Loucy (cell line): ENCODE results near the gene CENPX.
A peak's percentile ranks its signal among the peaks of the same experiment; 100 is the strongest.

Experiments
- H2AFZ ChIP-seq: fragments of 200-600 bp; sonication (generic); 2 replicates; pipeline ENCODE4 v1.6.0; 2016; ENCODE audit warnings: antibody characterized with exemption, mild to moderate bottlenecking, low read length, moderate library complexity
- H3F3A ChIP-seq: fragments of 200-600 bp; 2 replicates; pipeline ENCODE4 v1.6.0; 2016; ENCODE audit warnings: antibody characterized with exemption, low read depth, mild to moderate bottlenecking
- H3K27me3 ChIP-seq: fragments of 200-600 bp; sonication (generic); 2 replicates; pipeline ENCODE4 v1.6.1; 2014; ENCODE audit warnings: low read length, mild to moderate bottlenecking; ENCODE audit not compliant: insufficient read depth, poor library complexity, severe bottlenecking
- H3K36me3 ChIP-seq: fragments of 200-600 bp; sonication (generic); 2 replicates; pipeline ENCODE4 v1.6.1; 2016; ENCODE audit warnings: low read length; ENCODE audit not compliant: insufficient read depth
- H3K4me1 ChIP-seq: fragments of 200-600 bp; sonication (generic); 2 replicates; pipeline ENCODE4 v1.5.1; 2014; ENCODE audit warnings: low read length, mild to moderate bottlenecking; ENCODE audit not compliant: insufficient read depth, poor library complexity, severe bottlenecking
- H3K4me2 ChIP-seq: fragments of 200-600 bp; sonication (generic); 2 replicates; pipeline ENCODE4 v1.6.0; 2014; ENCODE audit warnings: antibody characterized with exemption, low read length, low read depth, mild to moderate bottlenecking; ENCODE audit not compliant: poor library complexity, severe bottlenecking
- H3K4me3 ChIP-seq: fragments of 200-600 bp; sonication (generic); 2 replicates; pipeline ENCODE4 v1.5.1; 2014; ENCODE audit warnings: low read length, mild to moderate bottlenecking, mixed read lengths; ENCODE audit not compliant: poor library complexity, severe bottlenecking
- H3K79me2 ChIP-seq: fragments of 200-600 bp; sonication (generic); 2 replicates; pipeline ENCODE4 v1.6.1; 2014; ENCODE audit warnings: low read length; ENCODE audit not compliant: insufficient read depth
- H3K9ac ChIP-seq: fragments of 200-600 bp; sonication (generic); 2 replicates; pipeline ENCODE4 v1.6.0; 2014; ENCODE audit warnings: mild to moderate bottlenecking, low read depth, low read length, moderate library complexity; ENCODE audit not compliant: poor library complexity, severe bottlenecking
- H3K9me2 ChIP-seq: fragments of 200-600 bp; sonication (generic); replicated peaks from 2 replicates; pipeline ENCODE4 v1.6.1; 2016; ENCODE audit warnings: low read depth, low read length, mixed read lengths
- H3K9me3 ChIP-seq: fragments of 200-600 bp; sonication (generic); 2 replicates; pipeline ENCODE4 v1.6.1; 2014; ENCODE audit warnings: mild to moderate bottlenecking, antibody characterized with exemption, low read length, low read depth; ENCODE audit not compliant: insufficient read depth
- H4K20me1 ChIP-seq: fragments of 200-600 bp; sonication (generic); 2 replicates; pipeline ENCODE4 v1.6.0; 2014; ENCODE audit warnings: antibody characterized with exemption, low read length, mild to moderate bottlenecking; ENCODE audit not compliant: insufficient read depth, poor library complexity, severe bottlenecking
- EZH2phosphoT487 ChIP-seq: fragments of 200-600 bp; IDR thresholded peaks from 2 replicates; pipeline ENCODE4 v1.6.1; 2018; ENCODE audit warnings: antibody characterized with exemption, mild to moderate bottlenecking, moderate library complexity, borderline replicate concordance
- TF ChIP-seq, protein P1 (sequence below): fragments of 200-600 bp; sonication (generic); conservative IDR thresholded peaks from 2 replicates; pipeline ENCODE4 v1.5.1; 2014; ENCODE audit warnings: mild to moderate bottlenecking, antibody characterized with exemption, low read length

CENPX gene

DNA sequence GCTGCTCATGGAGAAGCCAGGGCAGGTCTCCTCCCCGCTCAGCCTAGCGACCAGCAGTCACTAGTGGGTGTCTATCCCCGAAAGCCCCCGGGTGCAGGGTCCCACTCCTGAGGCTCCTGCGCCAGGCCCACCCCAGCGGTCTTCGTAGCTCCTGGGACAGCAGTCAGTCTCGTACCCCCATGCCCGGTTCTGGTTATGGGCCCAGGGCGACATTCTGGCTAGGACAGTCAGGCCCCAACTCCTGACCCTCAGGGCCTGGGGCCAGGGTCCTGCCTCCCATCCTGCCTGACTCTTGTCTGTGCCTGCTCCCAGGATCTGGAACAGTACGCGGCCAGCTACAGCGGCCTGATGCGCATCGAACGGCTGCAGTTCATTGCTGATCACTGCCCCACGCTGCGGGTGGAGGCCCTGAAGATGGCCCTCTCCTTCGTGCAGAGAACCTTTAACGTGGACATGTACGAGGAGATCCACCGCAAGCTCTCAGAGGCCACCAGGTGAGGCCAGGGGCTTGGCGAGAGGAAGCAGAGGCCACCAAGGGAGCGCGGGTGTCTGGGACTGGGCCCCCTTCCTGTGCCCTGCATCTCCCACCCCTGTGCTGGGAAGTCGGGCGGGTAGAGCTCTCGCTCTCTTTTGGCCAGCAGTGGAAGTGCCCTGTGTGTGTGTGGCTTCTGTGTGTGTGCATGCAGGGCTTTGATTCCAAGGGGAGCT lies 31.0 kb upstream of the CENPX start:
- Histone ChIP-seq H3K79me2 (peaks cover 28% of the 10 kb centered on the region), H3K9me3 (no peaks in the 10 kb centered on the region), H3K36me3 (peaks cover 23% of the 10 kb centered on the region; the same call in 1 of the 2 replicates), H2AFZ (no peak overlapping the region), H3K4me3 (peak overlapping the region; percentile 93), H3K9me2 (no peaks in the 10 kb centered on the region), H3K27me3 (no peaks in the 10 kb centered on the region), H3K4me1 (peaks cover 21% of the 10 kb centered on the region), H3K9ac (peak overlapping the region; percentile 70), H4K20me1 (peaks cover 11% of the 10 kb centered on the region), H3F3A (no peaks in the 10 kb centered on the region), H3K4me2 (peak overlapping the region; percentile 71)
- no peak for TF ChIP-seq EZH2phosphoT487
- TF ChIP-seq, protein P1, sequence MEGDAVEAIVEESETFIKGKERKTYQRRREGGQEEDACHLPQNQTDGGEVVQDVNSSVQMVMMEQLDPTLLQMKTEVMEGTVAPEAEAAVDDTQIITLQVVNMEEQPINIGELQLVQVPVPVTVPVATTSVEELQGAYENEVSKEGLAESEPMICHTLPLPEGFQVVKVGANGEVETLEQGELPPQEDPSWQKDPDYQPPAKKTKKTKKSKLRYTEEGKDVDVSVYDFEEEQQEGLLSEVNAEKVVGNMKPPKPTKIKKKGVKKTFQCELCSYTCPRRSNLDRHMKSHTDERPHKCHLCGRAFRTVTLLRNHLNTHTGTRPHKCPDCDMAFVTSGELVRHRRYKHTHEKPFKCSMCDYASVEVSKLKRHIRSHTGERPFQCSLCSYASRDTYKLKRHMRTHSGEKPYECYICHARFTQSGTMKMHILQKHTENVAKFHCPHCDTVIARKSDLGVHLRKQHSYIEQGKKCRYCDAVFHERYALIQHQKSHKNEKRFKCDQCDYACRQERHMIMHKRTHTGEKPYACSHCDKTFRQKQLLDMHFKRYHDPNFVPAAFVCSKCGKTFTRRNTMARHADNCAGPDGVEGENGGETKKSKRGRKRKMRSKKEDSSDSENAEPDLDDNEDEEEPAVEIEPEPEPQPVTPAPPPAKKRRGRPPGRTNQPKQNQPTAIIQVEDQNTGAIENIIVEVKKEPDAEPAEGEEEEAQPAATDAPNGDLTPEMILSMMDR, result no peak

DNA sequence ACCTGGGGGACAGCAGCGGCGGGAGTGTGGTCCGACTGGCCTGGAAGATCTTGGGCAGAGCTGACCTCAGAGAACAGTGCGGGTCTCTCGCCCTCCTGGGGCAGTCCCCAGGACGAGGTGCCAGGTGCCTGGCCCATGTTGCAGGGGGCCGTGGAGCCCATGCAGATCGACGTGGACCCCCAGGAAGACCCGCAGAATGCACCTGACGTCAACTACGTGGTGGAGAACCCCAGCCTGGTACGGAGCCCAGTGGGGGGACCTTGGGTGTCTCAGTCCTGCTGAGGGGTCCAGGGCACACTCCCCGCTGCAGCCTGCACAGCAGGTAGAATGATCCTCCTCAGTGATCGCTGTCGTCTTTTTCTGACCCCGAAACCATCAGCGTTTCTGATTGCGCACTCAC lies 30.5 kb upstream of the CENPX start:
- Histone ChIP-seq H3K9ac (peak overlapping the region; percentile 70), H3F3A (no peaks in the 10 kb centered on the region), H2AFZ (no peak overlapping the region), H3K4me2 (peak overlapping the region; percentile 71), H3K9me3 (no peaks in the 10 kb centered on the region), H3K36me3 (peaks cover 21% of the 10 kb centered on the region; the same call in 1 of the 2 replicates), H3K4me1 (peaks cover 21% of the 10 kb centered on the region), H4K20me1 (peaks cover 11% of the 10 kb centered on the region), H3K4me3 (peak overlapping the region; percentile 93), H3K79me2 (peaks cover 28% of the 10 kb centered on the region), H3K9me2 (no peaks in the 10 kb centered on the region), H3K27me3 (no peaks in the 10 kb centered on the region)
- no peak for TF ChIP-seq EZH2phosphoT487
- TF ChIP-seq, protein P1, result no peak

DNA sequence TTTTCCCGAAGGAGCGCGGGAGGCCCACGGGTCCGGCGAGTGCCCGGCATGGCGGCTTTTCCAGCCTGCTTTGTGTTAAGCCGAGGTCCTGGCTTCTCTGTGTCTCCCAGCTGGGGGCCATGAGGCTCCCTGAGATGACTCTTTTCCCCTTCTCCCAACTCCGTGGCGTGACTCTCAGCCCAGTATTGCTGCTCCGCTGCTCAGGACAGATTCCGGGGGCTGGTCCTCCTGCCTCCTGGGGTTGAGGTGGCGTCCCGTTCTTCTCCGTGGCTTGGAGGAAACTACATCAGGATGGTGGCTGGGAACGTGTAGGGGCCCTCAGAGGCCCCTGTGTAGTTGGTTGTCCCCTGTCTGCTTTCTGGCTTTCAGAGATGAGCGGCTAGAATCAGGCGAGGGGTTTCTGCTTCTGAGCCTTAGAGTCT lies 30.0 kb upstream of the CENPX start:
- peaks cover 21% of the 10 kb centered on the region for H3K4me1 ChIP-seq
- H3K9me2 ChIP-seq, result no peaks in the 10 kb centered on the region
- H3K9ac ChIP-seq, result peak overlapping the region; percentile 70
- H3K27me3 ChIP-seq, result no peaks in the 10 kb centered on the region
- peak overlapping the region; percentile 71 for H3K4me2 ChIP-seq
- no peaks in the 10 kb centered on the region for H3F3A ChIP-seq
- TF ChIP-seq, protein P1, result no peak
- TF ChIP-seq EZH2phosphoT487, result no peak
- no peaks in the 10 kb centered on the region for H3K9me3 ChIP-seq
- peak overlapping the region; percentile 93 for H3K4me3 ChIP-seq
- H3K79me2 ChIP-seq, result peaks cover 28% of the 10 kb centered on the region
- H2AFZ ChIP-seq, result no peak overlapping the region
- H4K20me1 ChIP-seq, result peaks cover 11% of the 10 kb centered on the region
- peaks cover 16% of the 10 kb centered on the region; the same call in 1 of the 2 replicates for H3K36me3 ChIP-seq
